GM19463 (cell line): ENCODE results near the gene SPRY1.

ENCODE experiments used
- ATAC-seq: cut with Tn5 transposase; IDR thresholded peaks from one replicate; pipeline ENCODE4 v1.9.1; 2021; ENCODE audit warnings: mild to moderate bottlenecking, moderate library complexity; ENCODE audit not compliant: unreplicated experiment

SPRY1 gene

DNA sequence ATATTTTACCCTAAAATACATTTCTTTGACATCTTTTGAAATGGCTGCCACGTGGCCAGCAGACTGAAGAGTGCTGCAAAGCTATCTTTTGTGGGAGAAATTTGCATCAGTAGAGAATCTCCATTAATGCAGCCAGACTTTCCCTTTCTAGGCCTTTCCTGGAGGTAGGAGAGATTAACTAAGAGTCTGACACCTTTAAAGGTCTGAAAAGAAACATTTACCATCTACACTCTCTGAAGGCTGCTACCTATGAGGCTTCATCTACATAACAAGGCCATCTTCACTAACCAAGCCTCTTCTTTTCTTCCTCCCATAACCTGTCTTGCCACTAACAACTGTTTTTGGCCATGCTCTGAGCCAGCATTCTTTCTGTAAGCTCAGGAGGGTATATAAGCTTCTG lies 17.8 kb upstream of the SPRY1 start:
- no peak for ATAC-seq

- no peak for ATAC-seq
Observed at GRCh38 chr4:123379392-123379791, 17.2 kb upstream of the SPRY1 start.

- peak; percentile 58 for ATAC-seq
Observed at GRCh38 chr4:123380728-123381716, 15.6 kb upstream of the SPRY1 start.

DNA sequence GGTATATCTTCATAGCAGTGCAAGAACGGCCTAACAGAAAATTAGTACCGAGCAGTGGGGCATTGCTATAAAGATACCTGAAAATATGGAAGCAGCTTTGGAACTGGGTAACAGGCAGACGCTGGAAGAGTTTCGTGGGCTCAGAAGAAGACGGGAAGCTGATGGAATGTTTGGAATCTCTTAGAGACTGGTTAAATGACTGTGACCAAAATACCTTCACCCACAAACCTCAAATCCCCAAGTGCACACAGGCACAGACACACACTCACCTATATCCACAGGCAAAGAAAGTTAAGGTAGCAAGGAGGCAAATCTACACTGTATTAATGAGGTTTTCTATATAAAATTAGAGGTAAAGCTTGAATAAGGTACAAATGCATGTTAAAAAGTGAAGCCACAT lies 14.6 kb upstream of the SPRY1 start:
- ATAC-seq = no peak

GRCh38 chr4:123383566-123383965 lies 13.0 kb upstream of the SPRY1 start:
- no peak for ATAC-seq

GRCh38 chr4:123386609-123387008 lies 10.0 kb upstream of the SPRY1 start:
- no peak for ATAC-seq

DNA sequence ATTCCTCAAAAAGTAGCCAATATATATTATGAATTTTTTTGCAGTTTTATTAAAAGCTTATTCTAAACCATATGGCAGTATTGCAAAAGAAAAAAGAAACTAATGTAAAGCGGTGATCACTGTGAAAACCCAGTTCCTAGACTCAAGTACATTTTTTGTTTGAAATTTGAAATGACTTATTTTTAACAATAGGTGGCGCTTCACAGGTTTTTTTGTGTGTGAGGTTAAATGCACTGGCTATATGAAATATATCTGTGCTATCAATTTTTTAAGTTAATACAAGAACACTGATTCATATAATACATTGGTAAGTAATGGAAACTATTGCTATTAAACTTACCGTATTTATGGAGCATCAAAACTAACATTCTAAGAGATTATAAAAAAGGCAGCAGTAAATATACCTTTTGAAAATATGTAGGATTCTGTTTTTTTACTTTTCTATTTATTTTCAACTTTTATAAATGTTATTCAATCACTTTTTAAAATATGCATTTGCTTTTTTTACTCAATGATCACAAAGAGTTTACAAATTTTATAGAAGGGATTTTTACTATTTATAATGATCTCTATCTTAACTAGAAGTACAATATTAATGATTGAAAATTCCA lies 5.6 kb upstream of the SPRY1 start:
- no peak for ATAC-seq

DNA sequence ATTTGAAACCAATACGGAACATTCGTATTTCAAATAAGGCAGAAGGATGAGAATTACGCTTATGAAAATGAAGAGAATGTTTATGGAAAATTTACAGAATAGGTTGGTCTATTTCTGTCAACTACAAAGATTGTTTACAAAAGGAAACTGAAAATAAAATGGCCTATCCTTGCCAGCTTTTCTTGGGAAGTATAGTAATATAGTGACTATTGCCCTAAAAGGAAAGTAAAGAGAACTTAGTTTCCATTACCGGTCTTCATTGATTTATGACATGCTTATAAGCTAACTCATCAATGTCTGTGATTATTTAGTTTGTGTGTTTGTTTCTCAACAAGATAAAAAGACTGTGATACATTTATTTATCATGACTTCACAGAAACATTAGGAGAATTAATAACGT lies 2.9 kb upstream of the SPRY1 start:
- no peak for ATAC-seq

DNA sequence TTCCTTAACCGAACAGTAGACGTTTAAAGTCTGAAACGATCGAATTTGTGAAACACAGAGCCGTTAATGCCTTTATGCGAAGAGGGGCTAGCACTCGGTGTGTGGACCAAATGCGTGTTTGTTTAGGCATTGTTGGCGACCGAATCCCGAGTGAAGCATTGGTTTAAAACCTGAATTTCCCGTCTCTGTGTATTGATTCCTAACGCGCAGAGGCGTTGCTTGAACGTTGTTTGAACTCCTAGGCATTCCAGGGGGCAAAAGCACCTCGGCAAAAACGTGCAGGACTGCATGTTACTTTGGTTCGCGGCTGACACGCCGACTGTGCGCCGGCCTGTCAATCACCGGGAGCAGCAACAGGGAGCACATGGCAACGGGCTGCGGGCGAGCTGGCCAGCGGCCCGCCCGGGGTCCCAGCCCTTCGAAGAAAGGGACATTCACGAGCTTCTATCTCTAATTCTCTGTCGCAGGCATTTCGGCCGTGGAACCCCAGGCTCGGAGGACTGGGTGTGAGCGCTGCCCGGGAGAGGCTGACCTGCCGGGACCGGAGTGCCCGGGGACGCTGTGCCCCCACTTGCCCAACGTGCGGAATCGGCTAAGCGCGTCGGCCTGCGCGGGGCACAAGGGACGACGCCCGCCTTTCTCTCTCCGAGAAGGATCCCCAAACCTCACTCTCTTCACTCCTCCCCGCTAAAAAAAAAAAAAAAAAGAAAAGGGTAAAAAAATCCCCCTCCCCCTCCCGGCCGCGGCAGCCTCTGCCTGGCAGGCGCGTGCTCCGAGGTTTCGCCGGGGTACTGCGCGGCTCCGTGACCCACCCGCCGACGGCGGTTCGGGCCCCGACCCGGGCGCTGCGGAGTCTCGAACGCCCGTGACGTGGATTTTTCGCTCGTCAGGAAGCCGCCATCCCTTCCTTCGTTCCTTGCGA lies 810 bp downstream of the SPRY1 start:
- peak; percentile 18 for ATAC-seq

DNA sequence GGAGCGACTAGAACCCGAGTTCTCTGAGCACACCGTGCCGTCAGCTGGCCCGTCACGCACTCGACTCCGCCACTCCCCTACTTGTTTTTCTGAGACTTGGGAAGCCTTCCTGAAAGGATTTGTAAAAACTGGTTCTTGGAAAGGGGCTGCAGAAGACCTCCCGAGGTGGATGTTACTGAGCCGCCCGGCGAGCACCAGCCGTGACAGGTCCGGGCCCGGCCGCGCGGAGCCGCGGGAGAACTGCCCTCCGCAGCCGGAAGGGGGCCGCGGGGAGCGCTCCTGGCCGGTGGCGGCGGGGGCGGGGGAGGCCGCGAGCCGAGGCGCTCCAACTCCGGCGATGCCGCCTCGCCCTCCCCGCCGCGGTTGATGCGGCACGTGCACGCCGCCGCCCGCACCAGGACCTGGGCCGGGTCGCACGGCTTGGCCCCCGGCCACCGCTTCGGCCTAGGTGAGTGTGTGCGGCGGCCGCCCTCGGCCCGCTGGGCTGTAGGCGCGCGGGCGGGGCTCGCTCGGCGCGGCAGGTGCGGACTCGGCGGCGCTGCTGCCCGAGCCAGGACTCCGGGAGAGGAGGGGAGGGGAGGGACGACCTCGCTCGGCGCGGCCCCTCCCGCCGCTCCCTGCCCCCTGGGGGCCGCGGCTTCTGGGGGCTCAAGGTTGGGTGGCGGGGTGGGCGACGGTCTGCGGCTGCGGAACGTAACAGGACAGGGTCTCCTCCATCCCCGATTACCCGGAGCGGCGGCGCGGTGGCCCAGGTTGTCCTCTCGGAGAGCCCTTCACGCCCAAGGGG lies 1.7 kb downstream of the SPRY1 start:
- peak; percentile 56 for ATAC-seq

DNA sequence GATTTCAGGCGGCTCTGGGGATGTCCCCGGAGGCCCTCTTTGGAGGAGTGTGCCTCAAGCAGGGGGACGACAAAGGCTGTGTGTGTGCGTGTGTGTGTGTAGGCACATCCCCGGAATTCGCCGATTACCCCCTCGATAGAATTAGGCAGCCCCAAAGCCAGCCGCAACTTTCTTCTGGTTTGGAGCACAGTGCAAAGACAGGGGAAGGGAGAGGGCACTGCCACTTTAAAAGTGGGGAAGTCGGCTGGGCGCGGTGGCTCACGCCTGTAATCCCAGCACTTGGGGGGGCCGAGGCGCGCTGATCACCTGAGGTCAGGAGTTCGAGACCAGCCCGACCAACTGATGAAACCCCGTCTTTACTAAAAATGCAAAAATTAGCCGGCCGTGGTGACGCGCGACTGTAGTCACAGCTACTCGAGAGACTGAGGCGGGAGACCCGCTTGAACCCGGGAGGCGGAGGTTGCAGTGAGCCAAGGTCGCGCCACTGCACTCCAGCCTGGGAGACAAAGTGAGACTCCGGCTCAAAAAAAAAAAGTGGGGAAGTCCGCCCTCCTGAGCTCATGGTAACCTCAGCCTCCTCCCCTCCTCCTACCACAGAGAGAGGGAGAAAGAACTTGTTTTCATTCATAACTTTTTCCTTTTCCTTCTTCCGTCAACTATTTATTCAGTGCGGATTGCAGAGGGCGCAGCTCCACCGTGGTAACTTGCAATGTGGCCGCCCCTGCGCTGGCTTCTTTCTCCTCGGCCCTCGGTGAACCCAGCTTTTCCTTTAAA lies 2.4 kb downstream of the SPRY1 start:
- peak; percentile 34 for ATAC-seq

- no peak for ATAC-seq
Observed at GRCh38 chr4:123399627-123400358, 3.2 kb downstream of the SPRY1 start.

DNA sequence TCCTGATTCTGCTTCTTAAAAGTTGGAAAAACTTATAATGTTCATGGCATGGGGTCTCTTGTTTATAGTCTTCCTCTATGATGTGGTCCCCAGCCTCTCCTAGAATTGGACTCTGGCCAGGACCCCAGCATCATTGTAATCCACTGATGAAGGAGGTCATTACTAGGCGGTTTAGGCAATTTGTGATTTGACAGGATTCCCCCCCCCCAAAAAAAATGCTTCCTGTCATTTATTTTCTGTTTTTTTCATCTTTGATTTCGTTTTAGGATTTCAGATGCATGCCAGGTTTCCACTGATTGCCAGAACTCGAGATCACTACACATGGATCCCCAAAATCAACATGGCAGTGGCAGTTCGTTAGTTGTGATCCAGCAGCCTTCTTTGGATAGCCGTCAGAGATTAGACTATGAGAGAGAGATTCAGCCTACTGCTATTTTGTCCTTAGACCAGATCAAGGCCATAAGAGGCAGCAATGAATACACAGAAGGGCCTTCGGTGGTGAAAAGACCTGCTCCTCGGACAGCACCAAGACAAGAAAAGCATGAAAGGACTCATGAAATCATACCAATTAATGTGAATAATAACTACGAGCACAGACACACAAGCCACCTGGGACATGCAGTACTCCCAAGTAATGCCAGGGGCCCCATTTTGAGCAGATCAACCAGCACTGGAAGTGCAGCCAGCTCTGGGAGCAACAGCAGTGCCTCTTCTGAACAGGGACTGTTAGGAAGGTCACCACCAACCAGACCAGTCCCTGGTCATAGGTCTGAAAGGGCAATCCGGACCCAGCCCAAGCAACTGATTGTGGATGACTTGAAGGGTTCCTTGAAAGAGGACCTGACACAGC lies 4.9 kb downstream of the SPRY1 start:
- ATAC-seq = no peak

DNA sequence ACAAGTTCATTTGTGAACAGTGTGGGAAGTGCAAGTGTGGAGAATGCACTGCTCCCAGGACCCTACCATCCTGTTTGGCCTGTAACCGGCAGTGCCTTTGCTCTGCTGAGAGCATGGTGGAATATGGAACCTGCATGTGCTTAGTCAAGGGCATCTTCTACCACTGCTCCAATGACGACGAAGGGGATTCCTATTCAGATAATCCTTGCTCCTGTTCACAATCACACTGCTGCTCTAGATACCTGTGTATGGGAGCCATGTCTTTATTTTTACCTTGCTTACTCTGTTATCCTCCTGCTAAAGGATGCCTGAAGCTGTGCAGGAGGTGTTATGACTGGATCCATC lies 5.5 kb downstream of the SPRY1 start:
- ATAC-seq = no peak

DNA sequence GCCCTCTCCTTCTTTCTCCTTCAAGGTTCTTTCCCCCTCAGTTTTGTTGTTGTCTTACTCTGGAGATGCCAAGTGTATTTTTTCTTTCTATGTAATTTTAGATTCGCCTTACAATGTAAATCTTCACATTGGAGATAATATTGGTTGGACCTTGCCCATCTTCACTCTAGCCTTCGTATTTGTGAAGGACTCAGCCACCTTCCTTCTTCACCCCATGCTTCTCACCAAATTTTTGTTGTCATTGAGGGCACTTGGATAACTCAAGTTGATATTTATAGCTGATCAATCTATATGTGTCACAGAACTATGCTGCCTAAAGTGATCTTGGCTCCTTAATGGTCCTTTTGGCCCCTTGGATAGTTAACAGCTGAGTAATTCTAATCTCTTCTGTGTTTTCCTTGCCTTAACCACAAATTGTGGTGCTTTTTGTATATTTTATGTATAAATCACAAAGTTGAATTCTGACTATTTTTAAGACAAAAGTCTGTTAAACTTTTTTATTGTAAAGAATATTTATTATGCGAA lies 6.5 kb downstream of the SPRY1 start:
- ATAC-seq = no peak

DNA sequence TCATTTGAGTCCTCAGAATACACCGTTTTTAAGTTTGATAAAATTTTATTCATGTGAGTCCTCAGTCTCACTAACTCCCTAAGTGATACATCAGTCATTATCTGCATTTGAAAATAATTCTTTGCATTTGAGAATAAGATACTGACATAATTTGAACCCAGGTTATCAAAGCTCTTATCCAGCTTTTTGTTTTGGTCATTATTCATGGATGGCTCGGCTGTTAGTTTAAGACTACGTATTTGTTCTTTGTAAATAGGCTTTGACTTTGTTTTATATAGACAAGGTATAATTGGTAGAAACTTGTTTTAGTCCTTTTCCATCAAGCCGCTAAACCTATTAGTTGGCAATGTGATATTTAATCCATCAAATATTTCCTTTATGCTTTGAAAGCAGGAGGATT lies 7.9 kb downstream of the SPRY1 start:
- no peak for ATAC-seq

GRCh38 chr4:123405267-123405865 lies 8.8 kb downstream of the SPRY1 start:
- ATAC-seq = no peak

GRCh38 chr4:123406872-123407271 lies 10.3 kb downstream of the SPRY1 start:
- ATAC-seq = no peak
